HEK293 (cell line): ENCODE measurements around the gene RIN3.

Experiments
- BCL11B ChIP-seq: fragments of 450-650 bp; formaldehyde crosslinking; IDR thresholded peaks from 2 replicates; pipeline ENCODE4 v1.5.1; 2016; ENCODE audit warnings: low read depth, missing biosample characterization, missing genetic modification characterization
- CTCF ChIP-seq: fragments of 450-650 bp; formaldehyde crosslinking; IDR thresholded peaks from 2 replicates; pipeline ENCODE4 v1.5.1; 2016; ENCODE audit warnings: missing biosample characterization, missing genetic modification characterization
- REST ChIP-seq: fragments of 450-650 bp; formaldehyde crosslinking; IDR thresholded peaks from 2 replicates; pipeline ENCODE4 v1.5.1; 2016; ENCODE audit warnings: missing biosample characterization, missing genetic modification characterization
- SP7 ChIP-seq: fragments of 450-650 bp; formaldehyde crosslinking; IDR thresholded peaks from 2 replicates; pipeline ENCODE4 v1.5.1; 2016; ENCODE audit warnings: missing biosample characterization, missing genetic modification characterization
- ZBTB44 ChIP-seq: fragments of 450-650 bp; IDR thresholded peaks from 2 replicates; pipeline ENCODE4 v1.5.1; 2018; ENCODE audit warnings: missing biosample characterization, mild to moderate bottlenecking, missing genetic modification characterization
- ZBTB8A ChIP-seq: fragments of 450-650 bp; formaldehyde crosslinking; IDR thresholded peaks from 2 replicates; pipeline ENCODE4 v1.5.1; 2016; ENCODE audit warnings: missing biosample characterization, missing genetic modification characterization
- ZNF274 ChIP-seq, 2 experiments: fragments of 200-500 bp in 1 of 2; fragments of 450-650 bp in 1 of 2; sonication (Bioruptor generic) in 1 of 2; formaldehyde crosslinking in 1 of 2; IDR thresholded peaks; 2 replicates each; pipeline versions ENCODE4 v1.5.1 to v1.6.1; 2014 to 2016; ENCODE audit warnings: borderline replicate concordance in 1 of 2, inconsistent platforms in 1 of 2, low read length in 1 of 2, missing biosample characterization in 1 of 2, missing genetic modification characterization in 1 of 2
- ZSCAN16 ChIP-seq: fragments of 450-650 bp; formaldehyde crosslinking; IDR thresholded peaks from 2 replicates; pipeline ENCODE4 v1.5.1; 2016; ENCODE audit warnings: missing biosample characterization, missing genetic modification characterization

- no peak for TF ChIP-seq SP7 (tag by site-specific recombination)
- no peak for TF ChIP-seq REST (tag by site-specific recombination)
- TF ChIP-seq ZSCAN16 (tag by site-specific recombination) = no peak
- TF ChIP-seq ZNF274 (IDR thresholded peaks at IDR 0.05; ENCODE audit: low read length) = no peak
- no peak for TF ChIP-seq ZNF274 (tag by site-specific recombination; IDR thresholded peaks at IDR 0.05; ENCODE audit: borderline replicate concordance)
- no peak for TF ChIP-seq CTCF
- TF ChIP-seq ZBTB8A (tag by site-specific recombination) = no peak
- no peak for TF ChIP-seq ZBTB44 (tag by site-specific recombination)
- TF ChIP-seq BCL11B (tag by site-specific recombination) = no peak
Observed at GRCh38 chr14:92560106-92560865, 46.7 kb downstream of the RIN3 start.
